ENCODE measurements around the gene GMFB.

The GMFB gene

DNA sequence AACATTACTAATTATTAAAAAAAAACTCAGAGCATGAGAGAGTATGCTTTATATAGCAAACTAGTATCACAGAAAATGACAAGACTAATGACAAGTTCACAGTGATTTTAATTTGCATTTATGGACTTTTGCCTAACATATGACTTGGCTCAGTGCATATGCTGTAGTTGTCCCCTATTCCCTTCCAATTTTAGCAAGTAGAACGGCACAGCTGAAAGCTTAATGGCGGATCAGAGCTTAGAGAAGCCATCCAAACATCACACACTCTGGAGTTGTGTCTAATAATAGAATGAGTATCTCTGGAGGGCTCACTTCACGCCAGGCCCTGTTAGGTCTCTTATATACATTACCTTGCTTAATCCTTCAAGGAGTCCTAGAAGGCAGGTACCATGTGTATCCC lies 60.9 kb downstream of the GMFB start:
- no peak overlapping the region for H3K4me3 ChIP-seq (ENCODE audit: low read depth, low read length)
- TF ChIP-seq, protein P1, sequence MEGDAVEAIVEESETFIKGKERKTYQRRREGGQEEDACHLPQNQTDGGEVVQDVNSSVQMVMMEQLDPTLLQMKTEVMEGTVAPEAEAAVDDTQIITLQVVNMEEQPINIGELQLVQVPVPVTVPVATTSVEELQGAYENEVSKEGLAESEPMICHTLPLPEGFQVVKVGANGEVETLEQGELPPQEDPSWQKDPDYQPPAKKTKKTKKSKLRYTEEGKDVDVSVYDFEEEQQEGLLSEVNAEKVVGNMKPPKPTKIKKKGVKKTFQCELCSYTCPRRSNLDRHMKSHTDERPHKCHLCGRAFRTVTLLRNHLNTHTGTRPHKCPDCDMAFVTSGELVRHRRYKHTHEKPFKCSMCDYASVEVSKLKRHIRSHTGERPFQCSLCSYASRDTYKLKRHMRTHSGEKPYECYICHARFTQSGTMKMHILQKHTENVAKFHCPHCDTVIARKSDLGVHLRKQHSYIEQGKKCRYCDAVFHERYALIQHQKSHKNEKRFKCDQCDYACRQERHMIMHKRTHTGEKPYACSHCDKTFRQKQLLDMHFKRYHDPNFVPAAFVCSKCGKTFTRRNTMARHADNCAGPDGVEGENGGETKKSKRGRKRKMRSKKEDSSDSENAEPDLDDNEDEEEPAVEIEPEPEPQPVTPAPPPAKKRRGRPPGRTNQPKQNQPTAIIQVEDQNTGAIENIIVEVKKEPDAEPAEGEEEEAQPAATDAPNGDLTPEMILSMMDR (IDR thresholded peaks at IDR 0.05; ENCODE audit: low read depth, low read length): no peak

DNA sequence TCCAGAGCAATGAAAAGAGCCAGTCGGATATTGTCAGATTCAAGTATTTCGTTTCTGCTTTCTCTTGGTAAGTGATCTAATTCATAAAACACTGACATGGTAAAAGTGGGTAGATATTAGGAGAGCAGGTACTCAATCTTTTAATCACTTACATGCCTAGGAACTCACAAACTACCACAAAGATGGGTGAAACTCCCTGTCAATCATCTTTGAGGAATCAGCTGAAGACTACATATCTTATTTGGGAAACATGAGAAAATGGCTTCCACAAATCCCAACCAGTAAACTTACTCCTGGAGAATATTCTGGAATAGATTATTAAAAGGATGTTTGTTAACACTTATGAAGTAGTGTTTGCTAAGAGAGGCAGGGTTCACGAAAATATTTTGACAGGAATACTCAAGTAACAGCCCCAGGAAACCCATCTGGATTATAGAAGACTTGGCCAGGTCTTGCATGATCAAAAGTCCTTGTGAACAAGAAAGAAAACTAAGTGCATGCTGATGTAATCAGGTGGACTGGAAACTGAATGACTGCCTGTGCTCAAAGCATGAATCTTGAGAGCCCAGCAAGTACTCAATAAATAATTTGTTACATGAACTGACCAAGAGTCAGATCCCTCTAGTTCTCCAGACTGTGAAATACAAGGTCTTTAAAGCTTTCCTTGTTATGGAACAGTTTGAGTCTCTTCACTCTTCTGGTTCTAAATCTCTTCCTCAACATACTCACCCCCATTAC lies 63.1 kb downstream of the GMFB start:
- TF ChIP-seq, protein P1 (IDR thresholded peaks at IDR 0.05; ENCODE audit: low read depth, low read length): no peak
- H3K4me3 ChIP-seq (ENCODE audit: low read depth, low read length): no peak overlapping the region

DNA sequence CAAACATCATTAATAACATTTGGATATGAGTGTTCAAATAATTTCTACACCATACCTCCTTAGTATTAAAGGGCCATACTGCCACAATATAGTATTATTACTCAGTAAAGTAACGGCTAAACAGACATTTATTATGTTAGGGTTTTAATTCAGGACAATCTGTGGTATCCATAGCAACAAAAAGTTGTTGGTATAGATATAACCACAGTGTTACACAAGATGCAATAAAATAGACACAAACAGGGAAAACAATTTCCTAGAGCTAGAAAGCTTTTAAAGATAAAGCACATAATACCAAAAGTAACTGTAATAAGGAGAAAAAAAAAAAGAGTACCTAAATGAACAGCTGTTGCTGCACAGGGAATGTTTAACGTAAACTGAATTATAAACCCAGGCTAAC lies 63.7 kb downstream of the GMFB start:
- no peak overlapping the region for H3K4me3 ChIP-seq (ENCODE audit: low read depth, low read length)
- TF ChIP-seq, protein P1 (IDR thresholded peaks at IDR 0.05; ENCODE audit: low read depth, low read length): no peak
